Thyroid gland (tissue), 4 donors: ENCODE data around the gene CALM1.

Experiments used
- CTCF ChIP-seq, 6 experiments: fragments of 200-600 bp in 3 of 6; fragments of 450-650 bp in 3 of 6; sonication (generic) in 3 of 6; IDR thresholded peaks; one replicate each; pipeline ENCODE4 v1.5.1; 2016 to 2019; ENCODE audit warnings: antibody characterized with exemption in 6 of 6, mild to moderate bottlenecking in 2 of 6, inconsistent platforms in 1 of 6, moderate library complexity in 1 of 6
- POLR2A ChIP-seq, 2 donors: fragments of 450-650 bp; IDR thresholded peaks; one replicate each; pipeline ENCODE4 v1.6.1; 2017; ENCODE audit warnings: antibody characterized with exemption in 2 of 2, mild to moderate bottlenecking in 2 of 2, moderate library complexity in 1 of 2

- TF ChIP-seq CTCF (IDR thresholded peaks at IDR 0.05) (no peak), POLR2A (IDR thresholded peaks at IDR 0.05) (no peak)
Observed at GRCh38 chr14:90455100-90455571, 58.3 kb downstream of the CALM1 start.
